ENCODE results near the gene APOL1.
"Not testable (repeated sequence)": the region's sequence is repeated elsewhere in the genome, so short reads cannot be mapped to it uniquely, and the experiment has no call there.

DNA sequence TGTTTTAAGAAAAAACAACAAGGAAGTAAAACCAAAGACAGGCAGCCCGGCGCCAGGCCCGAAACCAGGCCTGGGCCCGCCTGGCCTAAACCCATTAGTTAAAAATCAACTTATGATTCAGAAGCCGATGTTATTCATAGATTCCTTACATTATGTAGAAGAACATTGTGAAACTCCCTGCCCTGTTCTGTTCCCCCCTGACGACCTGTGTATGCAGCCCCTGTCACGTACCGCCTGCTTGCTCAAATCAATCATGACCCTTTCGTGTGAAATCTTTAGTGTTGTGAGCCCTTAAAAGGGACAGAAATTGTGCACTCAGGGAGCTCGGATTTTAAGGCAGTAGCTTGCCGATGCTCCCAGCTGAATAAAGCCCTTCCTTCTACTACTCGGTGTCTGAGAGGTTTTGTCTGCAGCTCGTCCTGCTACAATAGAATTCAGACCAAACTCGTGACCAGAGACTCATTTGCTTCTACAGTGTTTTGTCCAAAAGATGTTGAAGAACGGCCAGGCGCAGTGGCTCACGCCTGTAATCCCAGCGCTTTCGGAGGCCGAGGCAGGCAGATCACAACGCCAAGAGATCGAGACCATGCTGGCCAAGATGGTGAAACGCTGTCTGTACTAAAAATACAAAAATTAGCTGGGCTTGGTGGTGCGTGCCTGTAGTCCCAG lies 2.5 kb upstream of the APOL1 start:
- not testable (repeated sequence) for TF ChIP-seq POLR2AphosphoS5 (IDR thresholded peaks at IDR 0.05; ENCODE audit: low read depth, low read length); POLR2A (IDR thresholded peaks at IDR 0.05; ENCODE audit: low read depth, low read length); TAF1 (IDR thresholded peaks at IDR 0.05; ENCODE audit: low read depth, low read length); SPI1 (IDR thresholded peaks at IDR 0.05; ENCODE audit: low read depth, low read length); PAX5 (IDR thresholded peaks at IDR 0.05; ENCODE audit: insufficient read depth, low read length, severe bottlenecking); POU2F2 (IDR thresholded peaks at IDR 0.05; ENCODE audit: low read depth, low read length)

Measured in GM12891 (cell line).